DOHH2 (cell line): ENCODE results near the gene DNASE2B.
A peak's percentile ranks its signal among the peaks of the same experiment; 100 is the strongest.

Source experiments
- H3F3A ChIP-seq: fragments of 200-600 bp; sonication (generic), shearing (Covaris generic); 2 replicates; pipeline ENCODE4 v1.6.0; 2016; ENCODE audit warnings: antibody characterized with exemption, mild to moderate bottlenecking; ENCODE audit not compliant: control insufficient read depth, insufficient read depth
- H3K27ac ChIP-seq: fragments of 200-600 bp; sonication (generic); 2 replicates; pipeline ENCODE4 v1.5.1; 2014; ENCODE audit warnings: low read depth, mild to moderate bottlenecking, low read length, moderate library complexity
- H3K27me3 ChIP-seq: fragments of 200-600 bp; sonication (generic); 2 replicates; pipeline ENCODE4 v1.6.1; 2014; ENCODE audit warnings: mild to moderate bottlenecking, low read length, mixed read lengths; ENCODE audit not compliant: control insufficient read depth
- H3K36me3 ChIP-seq: fragments of 200-600 bp; sonication (generic); 2 replicates; pipeline ENCODE4 v1.6.1; 2014; ENCODE audit warnings: mild to moderate bottlenecking, low read length, moderate library complexity, mixed read lengths; ENCODE audit not compliant: control insufficient read depth
- H3K4me1 ChIP-seq: fragments of 200-600 bp; sonication (generic); 2 replicates; pipeline ENCODE4 v1.6.1; 2014; ENCODE audit warnings: mild to moderate bottlenecking, low read length, mixed read lengths; ENCODE audit not compliant: control insufficient read depth
- H3K4me2 ChIP-seq: fragments of 200-600 bp; sonication (generic); 2 replicates; pipeline ENCODE4 v1.6.0; 2014; ENCODE audit warnings: mild to moderate bottlenecking, low read length, moderate library complexity
- H3K4me3 ChIP-seq: fragments of 200-600 bp; sonication (generic); 2 replicates; pipeline ENCODE4 v1.5.1; 2014; ENCODE audit warnings: mild to moderate bottlenecking, low read length, mixed read lengths
- H3K79me2 ChIP-seq: fragments of 200-600 bp; sonication (generic); 2 replicates; pipeline ENCODE4 v1.6.1; 2014; ENCODE audit warnings: mild to moderate bottlenecking, low read length, mixed read lengths; ENCODE audit not compliant: control insufficient read depth
- H3K9me2 ChIP-seq: fragments of 200-600 bp; sonication (generic); replicated peaks from 2 replicates; pipeline ENCODE4 v1.6.1; 2014; ENCODE audit warnings: mild to moderate bottlenecking, low read length, mixed read lengths; ENCODE audit not compliant: control insufficient read depth
- H3K9me3 ChIP-seq: fragments of 200-600 bp; sonication (generic); 2 replicates; pipeline ENCODE4 v1.6.1; 2014; ENCODE audit warnings: antibody characterized with exemption, low read length, mixed read lengths; ENCODE audit not compliant: control insufficient read depth, insufficient read depth
- H4K20me1 ChIP-seq: fragments of 200-600 bp; sonication (generic); 2 replicates; pipeline ENCODE4 v1.6.0; 2014; ENCODE audit warnings: low read depth, mild to moderate bottlenecking, antibody characterized with exemption, low read length, moderate library complexity; ENCODE audit not compliant: control insufficient read depth, insufficient read depth
- CTCF ChIP-seq: fragments of 200-600 bp; sonication (generic); IDR thresholded peaks from one replicate; pipeline ENCODE4 v1.5.1; 2014; ENCODE audit warnings: antibody characterized with exemption, mild to moderate bottlenecking, low read depth, low read length; ENCODE audit not compliant: poor library complexity, severe bottlenecking
- EZH2phosphoT487 ChIP-seq: fragments of 200-600 bp; sonication (generic); IDR thresholded peaks from 2 replicates; pipeline ENCODE4 v1.6.1; 2017; ENCODE audit warnings: borderline replicate concordance, mild to moderate bottlenecking, antibody characterized with exemption, low read length, moderate library complexity, mixed read lengths

The DNASE2B gene

DNA sequence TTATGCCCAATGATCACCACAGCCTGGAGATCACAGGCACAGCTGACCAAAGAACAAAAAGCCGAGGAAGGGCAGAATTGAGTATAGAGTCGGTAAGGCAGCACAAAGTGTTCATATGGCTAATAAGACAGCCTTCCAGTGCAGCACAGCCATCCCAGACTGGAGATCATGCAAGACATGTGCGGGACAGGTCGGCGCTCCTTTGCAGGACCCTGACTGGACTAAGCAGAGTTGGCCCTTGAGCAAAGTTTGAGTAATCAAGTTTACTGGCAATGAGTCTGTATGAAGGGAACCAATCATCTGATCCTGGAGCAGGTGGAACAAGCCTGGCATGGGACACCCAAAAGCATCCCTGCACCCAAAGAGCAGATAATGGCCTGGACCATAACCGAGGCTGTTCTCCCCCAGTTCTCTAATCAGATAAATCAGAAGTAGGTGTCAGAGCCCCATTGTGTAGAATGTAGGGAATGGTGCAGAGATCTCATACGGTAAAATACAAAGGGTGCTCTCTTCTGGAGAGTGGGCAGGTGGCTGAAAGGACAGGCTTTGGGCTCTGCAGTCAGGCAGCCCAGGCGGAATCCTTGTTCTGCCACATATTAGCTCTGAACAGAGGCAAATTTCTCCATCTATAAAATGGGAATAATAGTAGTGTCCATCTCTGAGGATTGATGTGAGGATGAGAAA lies 10.7 kb upstream of the DNASE2B start:
- peak; percentile 24 for TF ChIP-seq CTCF
- no peak for TF ChIP-seq EZH2phosphoT487
- Histone ChIP-seq H3K4me1 (no peaks in the 10 kb centered on the region), H3K36me3 (no peaks in the 10 kb centered on the region), H3F3A (no peaks in the 10 kb centered on the region), H4K20me1 (no peaks in the 10 kb centered on the region), H3K27ac (no peak overlapping the region), H3K27me3 (no peaks in the 10 kb centered on the region), H3K9me3 (no peaks in the 10 kb centered on the region), H3K9me2 (no peaks in the 10 kb centered on the region), H3K4me3 (no peak overlapping the region), H3K79me2 (no peaks in the 10 kb centered on the region), H3K4me2 (no peak overlapping the region)

DNA sequence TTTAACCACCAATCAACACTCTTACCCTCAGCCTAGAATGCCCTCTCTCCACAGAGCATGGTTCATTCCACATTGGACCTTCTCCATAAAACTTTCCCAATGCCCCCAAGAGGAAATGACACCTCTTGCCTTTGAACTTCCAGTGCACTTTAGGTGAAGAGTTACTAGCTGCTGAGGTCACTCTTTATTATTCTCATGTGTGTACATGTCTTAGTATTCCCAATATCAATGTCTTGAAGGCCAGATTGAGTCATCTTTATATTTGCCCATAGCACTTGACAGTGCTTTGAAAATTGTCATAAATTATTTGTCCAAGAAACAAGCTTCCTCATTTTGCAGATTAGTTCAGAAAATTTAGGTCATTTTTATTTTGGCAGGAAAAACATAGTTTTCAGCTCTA lies 8.1 kb upstream of the DNASE2B start:
- H3F3A ChIP-seq: no peaks in the 10 kb centered on the region
- H4K20me1 ChIP-seq: no peaks in the 10 kb centered on the region
- H3K79me2 ChIP-seq: no peaks in the 10 kb centered on the region
- H3K9me2 ChIP-seq: no peaks in the 10 kb centered on the region
- H3K27ac ChIP-seq: no peak overlapping the region
- H3K36me3 ChIP-seq: no peaks in the 10 kb centered on the region
- no peaks in the 10 kb centered on the region for H3K4me1 ChIP-seq
- no peaks in the 10 kb centered on the region for H3K9me3 ChIP-seq
- no peak for TF ChIP-seq EZH2phosphoT487
- no peak for TF ChIP-seq CTCF
- no peaks in the 10 kb centered on the region for H3K27me3 ChIP-seq
- no peak overlapping the region for H3K4me3 ChIP-seq
- no peak overlapping the region for H3K4me2 ChIP-seq

- no peaks in the 10 kb centered on the region for H3K4me1 ChIP-seq
- H3F3A ChIP-seq: no peaks in the 10 kb centered on the region
- no peaks in the 10 kb centered on the region for H4K20me1 ChIP-seq
- no peaks in the 10 kb centered on the region for H3K79me2 ChIP-seq
- H3K36me3 ChIP-seq: no peaks in the 10 kb centered on the region
- TF ChIP-seq EZH2phosphoT487 (no peak), CTCF (no peak)
- no peaks in the 10 kb centered on the region for H3K27me3 ChIP-seq
- H3K9me3 ChIP-seq: no peaks in the 10 kb centered on the region
- H3K4me3 ChIP-seq: no peak overlapping the region
- no peak overlapping the region for H3K27ac ChIP-seq
- H3K4me2 ChIP-seq: no peak overlapping the region
- H3K9me2 ChIP-seq: no peaks in the 10 kb centered on the region
Observed at GRCh38 chr1:84401156-84401555, 2.9 kb downstream of the DNASE2B start.
